Adipose tissue (tissue), 3 donors: Measurements from ENCODE around the gene ISLR. TPM values are rescaled to one million over a fixed set of nuclear protein-coding genes. Genes with fewer than 3 reads are reported as not detected.

Source experiments
- H3K27ac ChIP-seq: one replicate; pipeline ENCODE4 v1.5.1; 2013; ENCODE audit warnings: low read depth, low read length
- WGBS, 3 donors: extraction: QIAGEN DNeasy Blood & Tissue Kit; methylation state at CpG; one replicate each; pipeline ENCODE4 v1.1.7; 2013; 5-methylcytosine and 5-hydroxymethylcytosine counted together
- polyA plus RNA-seq, 3 donors: library from polyadenylated mRNA; stranded (reverse); fragments of 200-250 nt; gene quantifications; one replicate each; pipeline ENCODE4 v1.2.3, GENCODE V29; 2013
- donor health status: healthy with polysubstance abuse.
- donor health status: Bipolar disorder and iron deficiency.
- donor health status: healthy.

The ISLR gene
- polyA plus RNA-seq, 3 donors, result 2.5 to 65.8 (median 22.2) TPM

GRCh38 chr15:74167891-74168331 is 5.6 kb upstream of the ISLR start:
- H3K27ac ChIP-seq, result no peak overlapping the region
- 84 to 89% (median 86%) methylated on average over 4 of the region's 4 CpGs for WGBS, 3 donors

GRCh38 chr15:74168711-74169126 is 4.8 kb upstream of the ISLR start:
- no peak overlapping the region for H3K27ac ChIP-seq
- WGBS, 3 donors, result 31 to 39% (median 38%) methylated on average over 3 of the region's 3 CpGs

DNA sequence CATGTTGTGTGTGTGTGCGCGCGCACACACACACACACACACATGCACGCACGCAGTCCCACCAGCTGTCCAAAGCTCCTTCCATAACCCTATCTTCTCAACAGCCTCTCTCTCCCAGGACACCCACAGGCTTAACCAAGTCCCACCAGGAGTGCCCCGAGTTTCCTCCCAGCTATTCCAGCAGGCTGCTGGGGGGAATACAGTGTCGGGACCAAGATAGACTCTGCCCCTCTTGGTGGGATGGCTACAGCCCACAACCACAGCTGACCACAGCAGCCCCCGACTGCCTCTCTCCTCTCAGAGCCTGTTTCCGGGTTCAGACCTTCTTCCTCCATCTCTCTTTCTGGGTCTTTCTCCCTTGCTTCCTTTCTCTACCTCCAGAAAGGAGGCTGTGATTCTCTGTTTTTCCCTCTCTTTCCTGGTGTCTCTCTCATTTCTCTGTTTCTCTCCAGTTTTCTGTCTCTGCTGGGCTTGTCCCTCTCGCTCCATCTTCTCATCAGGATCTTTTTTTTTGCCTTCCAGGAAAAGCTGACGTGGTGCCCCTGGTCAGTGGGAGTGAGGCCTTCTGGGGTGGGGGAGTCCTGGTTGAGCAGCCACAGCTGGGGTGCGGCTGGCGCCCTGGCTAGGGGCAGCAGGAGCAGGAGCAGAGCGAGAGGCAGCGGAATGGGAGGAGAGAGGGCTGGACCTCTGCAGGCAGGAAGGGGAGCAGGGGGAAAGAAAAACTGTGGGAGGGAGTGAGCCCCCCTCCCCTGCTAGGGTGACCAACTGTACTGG is 3.3 kb upstream of the ISLR start:
- WGBS, 3 donors, result 76 to 84% (median 78%) methylated on average over 15 of the region's 15 CpGs
- no peak overlapping the region for H3K27ac ChIP-seq

- 78 to 93% (median 80%) methylated on average over 7 of the region's 7 CpGs for WGBS, 3 donors
- H3K27ac ChIP-seq, result no peak overlapping the region
These were observed 2.5 kb upstream of the ISLR start for GRCh38 chr15:74170875-74171578.

DNA sequence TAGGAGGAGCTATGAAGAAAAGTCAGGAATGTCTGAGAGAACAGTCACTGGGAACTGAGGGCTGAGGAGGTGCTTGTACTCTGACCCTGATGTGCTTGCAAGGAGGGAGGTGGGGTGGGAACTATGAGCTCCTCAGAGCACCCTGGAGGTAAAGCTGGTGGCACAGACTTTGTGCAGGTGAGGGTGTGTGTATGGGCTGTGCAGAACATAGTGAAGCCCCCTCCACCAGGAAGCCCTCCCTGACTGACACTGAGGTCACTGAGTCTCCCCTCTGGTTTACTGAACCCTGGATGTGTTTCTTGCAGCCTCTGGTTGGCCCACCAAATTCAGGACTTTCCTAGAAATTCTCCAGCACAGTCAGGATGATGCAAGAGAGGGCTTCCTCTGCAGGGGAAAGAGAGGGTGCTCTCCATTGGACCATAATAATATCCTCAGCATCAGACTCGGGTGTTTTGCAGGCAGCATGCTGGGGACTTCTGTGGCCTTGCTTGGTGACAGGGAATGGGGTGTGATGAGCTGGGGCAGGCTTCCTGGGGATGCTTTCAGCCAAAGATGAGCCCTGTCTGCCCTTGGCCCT is 1.5 kb upstream of the ISLR start:
- no peak overlapping the region for H3K27ac ChIP-seq
- WGBS, 3 donors, result 67 to 82% (median 77%) methylated on average over 1 of the region's 1 CpG

GRCh38 chr15:74172701-74173379 is 670 bp upstream of the ISLR start:
- 30 to 61% (median 44%) methylated on average over 13 of the region's 13 CpGs for WGBS, 3 donors
- no peak overlapping the region for H3K27ac ChIP-seq

DNA sequence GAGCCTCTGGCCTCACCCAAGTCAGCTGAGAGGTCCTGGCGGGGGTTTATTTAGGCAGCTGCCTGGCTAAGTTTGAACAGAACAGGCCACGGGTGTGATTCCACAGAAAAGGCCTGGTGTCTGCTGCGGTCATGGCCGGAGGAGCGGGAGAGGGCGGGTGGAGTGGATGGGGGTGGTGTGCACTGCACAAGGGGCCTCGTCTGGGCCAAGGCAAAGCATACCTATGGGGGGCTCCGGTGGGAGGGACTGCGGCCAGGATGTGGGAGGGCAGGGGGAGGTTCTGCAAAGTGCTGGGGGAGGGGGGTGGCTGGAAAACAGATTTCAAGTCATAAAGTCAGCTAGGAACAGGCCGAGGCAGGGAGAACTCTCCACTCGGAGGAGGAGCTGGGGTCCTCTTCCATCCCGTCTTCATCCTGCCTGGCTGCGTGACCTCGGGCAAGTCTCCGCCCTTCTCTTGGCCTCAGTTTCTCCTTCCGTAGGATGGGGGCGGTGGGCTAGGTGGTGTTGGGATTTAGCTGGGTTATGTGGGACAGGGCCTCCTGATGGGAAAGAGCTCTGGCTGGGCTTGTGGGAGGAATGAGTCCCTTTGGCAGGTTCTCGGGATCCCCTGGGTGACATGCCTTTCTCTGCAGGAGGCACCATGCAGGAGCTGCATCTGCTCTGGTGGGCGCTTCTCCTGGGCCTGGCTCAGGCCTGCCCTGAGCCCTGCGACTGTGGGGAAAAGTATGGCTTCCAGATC is 878 bp downstream of the ISLR start:
- H3K27ac ChIP-seq, result no peak overlapping the region
- WGBS, 3 donors, result 56 to 65% (median 63%) methylated on average over 17 to 20 of the region's 20 CpGs

GRCh38 chr15:74174958-74175253 is 1.4 kb downstream of the ISLR start:
- 69 to 79% (median 72%) methylated on average over 14 of the region's 14 CpGs for WGBS, 3 donors
- H3K27ac ChIP-seq, result no peak overlapping the region

DNA sequence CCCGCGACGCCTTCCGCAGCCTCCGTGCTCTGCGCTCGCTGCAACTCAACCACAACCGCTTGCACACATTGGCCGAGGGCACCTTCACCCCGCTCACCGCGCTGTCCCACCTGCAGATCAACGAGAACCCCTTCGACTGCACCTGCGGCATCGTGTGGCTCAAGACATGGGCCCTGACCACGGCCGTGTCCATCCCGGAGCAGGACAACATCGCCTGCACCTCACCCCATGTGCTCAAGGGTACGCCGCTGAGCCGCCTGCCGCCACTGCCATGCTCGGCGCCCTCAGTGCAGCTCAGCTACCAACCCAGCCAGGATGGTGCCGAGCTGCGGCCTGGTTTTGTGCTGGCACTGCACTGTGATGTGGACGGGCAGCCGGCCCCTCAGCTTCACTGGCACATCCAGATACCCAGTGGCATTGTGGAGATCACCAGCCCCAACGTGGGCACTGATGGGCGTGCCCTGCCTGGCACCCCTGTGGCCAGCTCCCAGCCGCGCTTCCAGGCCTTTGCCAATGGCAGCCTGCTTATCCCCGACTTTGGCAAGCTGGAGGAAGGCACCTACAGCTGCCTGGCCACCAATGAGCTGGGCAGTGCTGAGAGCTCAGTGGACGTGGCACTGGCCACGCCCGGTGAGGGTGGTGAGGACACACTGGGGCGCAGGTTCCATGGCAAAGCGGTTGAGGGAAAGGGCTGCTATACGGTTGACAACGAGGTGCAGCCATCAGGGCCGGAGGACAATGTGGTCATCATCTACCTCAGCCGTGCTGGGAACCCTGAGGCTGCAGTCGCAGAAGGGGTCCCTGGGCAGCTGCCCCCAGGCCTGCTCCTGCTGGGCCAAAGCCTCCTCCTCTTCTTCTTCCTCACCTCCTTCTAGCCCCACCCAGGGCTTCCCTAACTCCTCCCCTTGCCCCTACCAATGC is 2.0 kb downstream of the ISLR start:
- WGBS, 3 donors, result 84 to 85% (median 84%) methylated on average over 45 of the region's 45 CpGs
- no peak overlapping the region for H3K27ac ChIP-seq

- H3K27ac ChIP-seq, result no peak overlapping the region
- 58 to 78% (median 75%) methylated on average over 10 of the region's 10 CpGs for whole genome bisulfite sequencing, 3 donors
These were observed 3.0 kb downstream of the ISLR start for GRCh38 chr15:74176262-74177214.

DNA sequence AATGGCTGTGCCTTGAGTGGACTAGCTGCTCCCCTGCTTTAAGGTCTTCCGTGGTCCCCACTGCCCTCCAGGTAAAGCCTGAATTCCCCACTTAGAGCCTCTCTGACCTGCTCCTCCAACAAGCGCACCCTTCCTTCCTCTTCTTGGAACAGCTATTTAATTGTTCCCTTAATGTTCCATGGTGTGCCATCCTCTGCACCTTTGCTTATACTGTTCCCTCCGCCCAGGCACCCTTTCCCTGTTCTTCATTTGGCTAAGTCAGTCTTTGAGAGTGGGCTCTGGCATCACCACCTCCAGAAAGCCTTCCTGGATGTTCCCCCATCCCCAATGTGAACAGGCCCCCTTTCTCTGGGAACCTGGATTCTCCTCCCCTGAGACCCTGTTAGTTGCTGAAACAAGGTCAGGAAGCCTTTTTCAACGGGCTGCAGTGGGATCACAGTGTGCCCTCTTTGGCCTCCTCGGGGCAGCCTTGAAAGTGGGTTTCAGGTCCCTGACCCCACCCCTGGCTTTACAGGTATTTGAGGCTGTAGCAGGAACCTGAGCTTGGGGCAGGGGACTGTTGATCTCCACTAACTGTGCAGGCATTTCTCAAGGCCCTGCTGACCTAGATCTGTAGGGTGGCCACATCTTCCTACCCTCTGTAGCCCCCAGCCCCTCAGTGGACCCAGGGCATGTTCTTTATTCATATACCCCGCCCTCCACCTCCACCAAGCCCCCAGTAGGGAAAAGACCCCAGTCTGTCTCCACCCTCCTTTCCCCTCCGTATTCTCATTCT is 5.0 kb downstream of the ISLR start:
- WGBS, 3 donors, result 72 to 85% (median 83%) methylated on average over 7 of the region's 7 CpGs
- H3K27ac ChIP-seq, result no peak overlapping the region

DNA sequence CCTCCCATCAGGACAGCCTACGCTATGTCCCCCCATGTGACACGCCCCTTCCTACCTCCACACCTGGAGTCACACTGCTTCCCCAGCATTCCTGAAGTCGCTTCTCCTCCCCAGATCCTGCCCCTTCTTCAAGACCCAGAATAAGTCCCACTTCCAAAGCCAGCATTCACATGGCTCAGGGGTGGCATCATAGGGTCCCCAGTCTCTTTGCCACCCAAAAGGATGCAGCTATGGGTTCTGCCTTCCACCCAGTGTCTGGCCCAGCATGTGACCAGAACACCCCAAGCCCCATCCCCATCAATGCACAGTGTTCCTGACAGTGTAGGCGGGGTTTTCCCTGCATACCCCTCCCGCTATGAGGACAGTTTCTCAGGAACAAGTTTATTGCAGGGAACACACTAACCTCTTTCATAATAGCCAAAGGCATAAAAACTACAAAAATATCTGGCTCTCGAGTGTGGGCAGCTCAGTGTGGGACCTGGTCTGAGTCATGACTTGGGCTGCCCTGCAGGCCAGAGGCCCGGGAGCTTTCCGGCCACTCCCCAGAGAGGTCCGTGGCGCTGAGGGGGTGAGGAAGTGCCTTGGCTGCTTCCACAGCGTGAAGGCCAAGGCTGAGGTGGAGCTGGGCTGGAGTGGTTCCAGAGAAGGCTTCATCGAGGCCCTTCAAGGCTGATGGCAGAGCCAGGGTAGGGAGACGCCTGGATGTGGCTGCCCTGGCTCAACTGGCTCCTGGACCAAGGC is 5.8 kb downstream of the ISLR start:
- WGBS, 3 donors, result 42 to 55% (median 44%) methylated on average over 13 of the region's 13 CpGs
- H3K27ac ChIP-seq, result peak overlapping the region; percentile 40

GRCh38 chr15:74179983-74180880 is 6.7 kb downstream of the ISLR start:
- 49 to 75% (median 51%) methylated on average over 17 of the region's 17 CpGs for WGBS, 3 donors
- H3K27ac ChIP-seq, result no peak overlapping the region

- H3K27ac ChIP-seq, result no peak overlapping the region
- WGBS, 3 donors, result 79 to 86% (median 82%) methylated on average over 21 of the region's 21 CpGs
These were observed 7.5 kb downstream of the ISLR start for GRCh38 chr15:74180881-74181602.
